ENCODE results near the gene ARMH3.

DNA sequence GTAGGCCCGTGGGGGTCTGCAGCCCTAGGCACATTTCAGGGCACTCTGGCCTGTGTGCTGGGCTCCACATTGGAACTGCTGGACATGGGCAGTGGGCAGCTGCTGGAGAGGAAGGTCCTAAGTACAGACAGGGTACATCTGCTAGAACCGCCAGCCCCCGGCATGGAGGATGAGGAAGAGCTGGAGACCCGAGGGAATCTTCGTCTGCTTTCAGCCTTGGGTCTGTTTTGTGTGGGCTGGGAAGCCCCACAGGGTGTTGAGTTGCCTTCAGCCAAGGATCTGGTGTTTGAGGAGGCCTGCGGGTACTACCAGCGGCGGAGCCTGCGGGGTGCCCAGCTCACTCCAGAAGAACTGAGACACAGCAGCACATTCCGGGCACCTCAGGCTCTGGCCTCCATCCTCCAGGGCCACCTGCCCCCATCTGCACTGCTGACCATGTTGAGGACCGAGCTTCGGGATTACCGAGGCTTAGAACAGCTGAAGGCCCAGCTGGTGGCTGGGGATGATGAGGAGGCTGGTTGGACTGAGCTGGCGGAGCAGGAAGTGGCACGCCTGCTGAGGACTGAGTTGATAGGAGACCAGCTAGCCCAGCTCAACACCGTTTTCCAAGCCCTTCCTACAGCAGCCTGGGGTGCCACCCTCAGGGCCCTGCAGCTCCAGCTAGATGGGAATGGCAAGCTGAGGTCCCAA is 10.6 kb upstream of the ARMH3 start:
- TF ChIP-seq, protein P1, sequence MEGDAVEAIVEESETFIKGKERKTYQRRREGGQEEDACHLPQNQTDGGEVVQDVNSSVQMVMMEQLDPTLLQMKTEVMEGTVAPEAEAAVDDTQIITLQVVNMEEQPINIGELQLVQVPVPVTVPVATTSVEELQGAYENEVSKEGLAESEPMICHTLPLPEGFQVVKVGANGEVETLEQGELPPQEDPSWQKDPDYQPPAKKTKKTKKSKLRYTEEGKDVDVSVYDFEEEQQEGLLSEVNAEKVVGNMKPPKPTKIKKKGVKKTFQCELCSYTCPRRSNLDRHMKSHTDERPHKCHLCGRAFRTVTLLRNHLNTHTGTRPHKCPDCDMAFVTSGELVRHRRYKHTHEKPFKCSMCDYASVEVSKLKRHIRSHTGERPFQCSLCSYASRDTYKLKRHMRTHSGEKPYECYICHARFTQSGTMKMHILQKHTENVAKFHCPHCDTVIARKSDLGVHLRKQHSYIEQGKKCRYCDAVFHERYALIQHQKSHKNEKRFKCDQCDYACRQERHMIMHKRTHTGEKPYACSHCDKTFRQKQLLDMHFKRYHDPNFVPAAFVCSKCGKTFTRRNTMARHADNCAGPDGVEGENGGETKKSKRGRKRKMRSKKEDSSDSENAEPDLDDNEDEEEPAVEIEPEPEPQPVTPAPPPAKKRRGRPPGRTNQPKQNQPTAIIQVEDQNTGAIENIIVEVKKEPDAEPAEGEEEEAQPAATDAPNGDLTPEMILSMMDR (IDR thresholded peaks at IDR 0.05), result no peak
- no peak for TF ChIP-seq POLR2A (IDR thresholded peaks at IDR 0.05; ENCODE audit: low read depth)

Data from esophagus muscularis mucosa (tissue), 3 donors.